HG02981 (cell line): ENCODE measurements around the gene ABCB9.

Experiments
- ATAC-seq: cut with Tn5 transposase; IDR thresholded peaks from one replicate; pipeline ENCODE4 v1.9.1; 2021; ENCODE audit warnings: mild to moderate bottlenecking, moderate library complexity; ENCODE audit not compliant: unreplicated experiment

The ABCB9 gene

GRCh38 chr12:122982963-122983788 lies 16.9 kb upstream of the ABCB9 start:
- ATAC-seq: no peak

- ATAC-seq: no peak
These were observed 16.2 kb upstream of the ABCB9 start for GRCh38 chr12:122982477-122982815.

- ATAC-seq: no peak
These were observed 15.6 kb upstream of the ABCB9 start for GRCh38 chr12:122981587-122982476.

- ATAC-seq: no peak
These were observed 14.8 kb upstream of the ABCB9 start for GRCh38 chr12:122981036-122981471.

GRCh38 chr12:122980183-122981035 lies 14.1 kb upstream of the ABCB9 start, which contains the start of gene ARL6IP4:
Gene ARL6IP4 (plus strand): TSS chr12:122980681. CDS start chr12:122981140, 459 bp downstream.
- no peak for ATAC-seq

- ATAC-seq: no peak
These were observed 13.6 kb upstream of the ABCB9 start for GRCh38 chr12:122979908-122980182.

GRCh38 chr12:122979001-122979907 lies 13.0 kb upstream of the ABCB9 start:
- no peak for ATAC-seq

GRCh38 chr12:122978507-122978955 lies 12.3 kb upstream of the ABCB9 start:
- ATAC-seq: no peak

GRCh38 chr12:122977655-122978392 lies 11.6 kb upstream of the ABCB9 start:
- ATAC-seq: no peak

GRCh38 chr12:122977153-122977552 lies 10.9 kb upstream of the ABCB9 start:
- ATAC-seq: no peak

GRCh38 chr12:122976648-122976975 lies 10.3 kb upstream of the ABCB9 start:
- no peak for ATAC-seq

GRCh38 chr12:122975790-122976647 lies 9.8 kb upstream of the ABCB9 start:
- ATAC-seq: no peak

GRCh38 chr12:122974892-122975789 lies 8.9 kb upstream of the ABCB9 start, which contains the start of gene OGFOD2:
Gene OGFOD2 (plus strand): TSS chr12:122975244. CDS start chr12:122975252, 8 bp downstream.
- ATAC-seq: peak; percentile 76

- peak; percentile 73 for ATAC-seq
These were observed 8.1 kb upstream of the ABCB9 start for GRCh38 chr12:122974274-122974891.

GRCh38 chr12:122969676-122970075 lies 3.4 kb upstream of the ABCB9 start:
- ATAC-seq: no peak

- no peak for ATAC-seq
These were observed 1.8 kb upstream of the ABCB9 start for GRCh38 chr12:122968104-122968503.
